GM10248 (cell line): ENCODE data around the gene MAP3K6.
A peak's percentile ranks its signal among the peaks of the same experiment; 100 is the strongest.

Source experiments
- CTCF ChIA-PET: fragments of 300-600 bp; sonication (Branson Sonifier 250); formaldehyde crosslinking; extraction: SDS; loops from one replicate; lab custom pipeline; 2021; ENCODE audit warnings: antibody characterized with exemption; lab: Yijun Ruan, JAX
- POLR2A ChIA-PET: fragments of 350-650 bp; sonication (Branson Sonifier 250); formaldehyde crosslinking; extraction: SDS; loops from one replicate; lab custom pipeline; 2020; ENCODE audit warnings: antibody characterized with exemption; lab: Yijun Ruan, JAX
- DNase-seq: peaks from one replicate; pipeline ENCODE4 v3.0.0; 2012; ENCODE audit errors: extremely low spot score
- CTCF ChIP-seq: IDR thresholded peaks from 2 replicates; pipeline ENCODE4 v1.5.1; 2012; ENCODE audit warnings: mild to moderate bottlenecking, low read depth; ENCODE audit errors: extremely low read depth, missing control alignments, control extremely low read depth

MAP3K6 gene

GRCh38 chr1:27331426-27331825 lies 35.3 kb downstream of the MAP3K6 start:
- ChIA-PET POLR2A (no interaction called here), CTCF (interaction anchor here (1.7 to 5.8 kb wide), 8 partner anchors 8 to 178 kb away, joined by 4 to 70 read pairs (median 38); partner anchors contain the start of genes MAP3K6, SYTL1 and TMEM222)
- DNase-seq, result no peak
- TF ChIP-seq CTCF, result no peak

GRCh38 chr1:27330786-27331185 lies 36.0 kb downstream of the MAP3K6 start:
- no peak for TF ChIP-seq CTCF
- ChIA-PET POLR2A (no interaction called here), CTCF (interaction anchor here (1.0 to 5.8 kb wide), 5 partner anchors 11 to 179 kb away, joined by 3 to 70 read pairs (median 17); partner anchors contain the start of genes MAP3K6 and SYTL1)
- no peak for DNase-seq

GRCh38 chr1:27327964-27328363 lies 38.8 kb downstream of the MAP3K6 start:
- ChIA-PET POLR2A (no interaction called here), CTCF (interaction anchor here (0.7 to 6.3 kb wide), 10 partner anchors 16 to 790 kb away, joined by 3 to 57 read pairs (median 4); partner anchors contain the start of gene MAP3K6)
- DNase-seq, result no peak
- no peak for TF ChIP-seq CTCF

GRCh38 chr1:27325286-27325685 lies 41.5 kb downstream of the MAP3K6 start:
- no peak for DNase-seq
- CTCF ChIA-PET, result interaction anchor here (1.8 to 6.3 kb wide), 4 partner anchors 8 to 243 kb away, joined by 4 to 57 read pairs (median 25); no protein-coding TSS in a partner anchor
- TF ChIP-seq CTCF, result no peak
- POLR2A ChIA-PET, result interaction anchor here (0.6 kb wide), 1 partner anchor 40 kb away, joined by 6 read pairs; no protein-coding TSS in a partner anchor

- ChIA-PET POLR2A (interaction anchor here (0.5 kb wide), 1 partner anchor 421 kb away, joined by 4 read pairs; no protein-coding TSS in a partner anchor), CTCF (interaction anchor here (0.9 to 6.3 kb wide), 13 partner anchors 10 to 403 kb away, joined by 3 to 57 read pairs (median 4); partner anchors contain the start of genes FAM76A and SYTL1)
- no peak for TF ChIP-seq CTCF
- DNase-seq, result no peak
These were observed 44.1 kb downstream of the MAP3K6 start for GRCh38 chr1:27322569-27323240.

GRCh38 chr1:27321813-27322568 lies 44.8 kb downstream of the MAP3K6 start, which contains the start of gene TMEM222:
Gene TMEM222 (plus strand): TSS chr1:27322163. CDS start chr1:27322198, 35 bp downstream.
- POLR2A ChIA-PET, result no interaction called here

More at GRCh38 chr1:27321813-27322568, 44.8 kb downstream of the MAP3K6 start, which contains the start of gene TMEM222:
- DNase-seq, result peak; percentile 99
- no peak for TF ChIP-seq CTCF
- CTCF ChIA-PET, result interaction anchor here (0.9 to 6.3 kb wide), 7 partner anchors 11 to 404 kb away, joined by 3 to 57 read pairs (median 5); partner anchors contain the start of gene FAM76A
